Testis (tissue), 2 donors: ENCODE measurements around the gene ABI3.

Experiments
- POLR2A ChIP-seq: fragments of 450-650 bp; IDR thresholded peaks from one replicate; pipeline ENCODE4 v1.6.1; 2017; ENCODE audit warnings: antibody characterized with exemption, mild to moderate bottlenecking, moderate library complexity
- TF ChIP-seq, protein P1 (sequence below), 3 experiments: fragments of 450-650 bp in 2 of 3; fragments of 200-600 bp in 1 of 3; sonication (generic) in 1 of 3; IDR thresholded peaks; one replicate each; pipeline ENCODE4 v1.5.1; 2016 to 2019; ENCODE audit warnings: antibody characterized with exemption in 3 of 3, mild to moderate bottlenecking in 2 of 3, moderate library complexity in 1 of 3

DNA sequence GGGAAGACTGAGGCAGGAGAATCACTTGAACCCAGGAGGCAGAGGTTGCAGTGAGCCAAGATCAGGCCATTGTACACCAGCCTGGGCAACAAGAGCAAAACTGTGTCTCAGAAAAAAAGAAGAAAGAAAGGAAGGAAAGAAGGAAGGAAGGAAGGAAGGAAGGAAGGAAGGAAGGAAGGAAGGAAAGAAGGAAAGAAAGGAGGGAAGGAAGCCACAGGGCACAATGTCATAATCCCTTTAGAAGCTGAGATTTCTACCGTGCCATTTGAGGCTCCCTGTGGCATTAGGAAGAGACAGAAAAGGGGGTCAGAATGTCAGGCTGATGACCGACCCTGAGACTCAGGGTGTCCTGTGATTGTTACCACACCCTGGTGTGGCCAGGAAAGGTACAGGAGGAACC is 6.7 kb upstream of the ABI3 start:
- TF ChIP-seq, protein P1, sequence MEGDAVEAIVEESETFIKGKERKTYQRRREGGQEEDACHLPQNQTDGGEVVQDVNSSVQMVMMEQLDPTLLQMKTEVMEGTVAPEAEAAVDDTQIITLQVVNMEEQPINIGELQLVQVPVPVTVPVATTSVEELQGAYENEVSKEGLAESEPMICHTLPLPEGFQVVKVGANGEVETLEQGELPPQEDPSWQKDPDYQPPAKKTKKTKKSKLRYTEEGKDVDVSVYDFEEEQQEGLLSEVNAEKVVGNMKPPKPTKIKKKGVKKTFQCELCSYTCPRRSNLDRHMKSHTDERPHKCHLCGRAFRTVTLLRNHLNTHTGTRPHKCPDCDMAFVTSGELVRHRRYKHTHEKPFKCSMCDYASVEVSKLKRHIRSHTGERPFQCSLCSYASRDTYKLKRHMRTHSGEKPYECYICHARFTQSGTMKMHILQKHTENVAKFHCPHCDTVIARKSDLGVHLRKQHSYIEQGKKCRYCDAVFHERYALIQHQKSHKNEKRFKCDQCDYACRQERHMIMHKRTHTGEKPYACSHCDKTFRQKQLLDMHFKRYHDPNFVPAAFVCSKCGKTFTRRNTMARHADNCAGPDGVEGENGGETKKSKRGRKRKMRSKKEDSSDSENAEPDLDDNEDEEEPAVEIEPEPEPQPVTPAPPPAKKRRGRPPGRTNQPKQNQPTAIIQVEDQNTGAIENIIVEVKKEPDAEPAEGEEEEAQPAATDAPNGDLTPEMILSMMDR (IDR thresholded peaks at IDR 0.05), result no peak
- no peak for TF ChIP-seq POLR2A
